Measurements from ENCODE around the gene PANX2.

DNA sequence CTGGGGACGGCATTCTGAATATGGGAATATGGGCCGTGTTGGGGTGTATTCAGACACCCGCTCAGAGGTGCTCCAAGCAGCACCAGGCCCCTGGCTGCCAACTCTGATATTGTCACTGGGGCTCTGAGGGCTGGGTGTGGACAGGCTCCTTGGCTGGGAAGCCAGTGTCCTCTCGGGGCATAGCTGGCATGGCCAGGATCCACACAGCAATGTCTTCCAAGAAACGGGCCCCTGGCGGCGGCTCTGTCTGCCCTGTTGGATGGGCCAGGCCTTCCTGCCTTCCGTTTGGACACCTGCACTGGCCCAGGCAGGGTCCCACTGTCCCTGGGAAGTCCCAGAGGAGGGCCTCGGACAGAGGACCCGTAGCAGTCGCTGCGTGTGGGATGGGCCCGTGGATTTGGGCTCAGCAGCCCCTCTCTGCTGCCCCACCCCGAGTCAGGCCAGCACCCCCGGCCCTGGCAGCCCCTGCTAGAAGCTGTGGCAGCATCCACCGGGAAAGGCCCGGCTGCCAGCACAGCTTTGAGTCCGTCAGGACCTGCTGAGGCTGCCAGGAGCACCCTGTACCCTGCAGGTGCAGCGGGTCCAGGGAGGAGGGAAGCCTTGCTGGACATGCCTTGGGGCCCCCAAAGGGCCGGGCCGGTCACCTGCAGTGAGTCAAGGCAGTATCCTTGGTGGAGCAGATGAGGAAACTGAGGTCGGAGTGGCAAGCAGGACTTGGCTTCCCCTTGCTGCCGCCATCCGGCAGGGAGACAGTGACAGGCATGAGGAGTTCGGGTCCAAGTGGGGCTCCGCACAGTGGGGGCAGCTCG lies 4.1 kb downstream of the PANX2 start:
- TF ChIP-seq POLR2AphosphoS5 (IDR thresholded peaks at IDR 0.05; ENCODE audit: borderline replicate concordance, low read depth, low read length) (no peak), EZH2 (IDR thresholded peaks at IDR 0.05) (no peak)

All from SK-N-MC (cell line).